GM12878 (cell line): ENCODE results near the gene GSTO1. TPM values are rescaled to one million over a fixed set of nuclear protein-coding genes. Genes with fewer than 3 reads are reported as not detected.

Experiments used
- ATAC-seq: fragments of 200-7000 bp; cut with Tn5 transposase; 3 replicates; pipeline ENCODE4 v1.9.1; 2020; ENCODE audit warnings: mild to moderate bottlenecking, moderate library complexity
- BruUV-seq: library from RNA; stranded (reverse); fragments of 400-500 nt; replicated peaks from 2 replicates; lab custom pipeline; 2021; lab: Mats Ljungman, UMichigan
- CTCF ChIA-PET: fragments of 300-600 bp; sonication (Branson Sonifier 250); formaldehyde crosslinking; extraction: SDS; loops from one replicate; lab custom pipeline; 2021; ENCODE audit warnings: inconsistent platforms; lab: Yijun Ruan, JAX
- POLR2A ChIA-PET: fragments of 350-600 bp; formaldehyde crosslinking; extraction: SDS; loops from one replicate; lab custom pipeline; 2021; ENCODE audit warnings: inconsistent platforms; lab: Charles Lee
- RAD21 ChIA-PET: fragments of 300-600 bp; sonication (Branson Sonifier 250); formaldehyde crosslinking; loops from one replicate; lab custom pipeline; 2023; ENCODE audit warnings: antibody characterized with exemption; ENCODE audit not compliant: unreplicated experiment; lab: Charles Lee
- SMC1A ChIA-PET: fragments of 300-600 bp; sonication (Branson Sonifier 250); formaldehyde crosslinking; loops from one replicate; lab custom pipeline; 2023; ENCODE audit not compliant: unreplicated experiment, uncharacterized antibody; lab: Charles Lee
- DNase-seq: peaks from one replicate; pipeline ENCODE4 v3.0.0-alpha.2; 2011; ENCODE audit warnings: low read depth, low spot score
- FAIRE-seq: peaks from 3 replicates; lab custom pipeline; 2011; peaks lifted over from hg19 to GRCh38; lab: Jason Lieb, UNC
- H2AFZ ChIP-seq: 2 replicates; pipeline ENCODE4 v1.6.0; 2011; ENCODE audit warnings: low read depth, low read length, control low read depth; ENCODE audit not compliant: control insufficient read depth
- H3K27ac ChIP-seq: 2 replicates; pipeline ENCODE4 v1.5.1; 2011; ENCODE audit warnings: control low read depth; ENCODE audit not compliant: control insufficient read depth, insufficient read depth
- H3K27me3 ChIP-seq, 2 experiments: replicated peaks in 1 of 2; 2 replicates each; pipeline versions ENCODE4 v1.6.0 to v1.6.1; 2011; ENCODE audit warnings: low read length in 1 of 2; ENCODE audit not compliant: control insufficient read depth in 2 of 2, insufficient read depth in 2 of 2
- H3K36me3 ChIP-seq, 2 experiments: 2 replicates each; pipeline ENCODE4 v1.5.1; 2011; ENCODE audit warnings: low read length in 1 of 2; ENCODE audit not compliant: control insufficient read depth in 2 of 2, insufficient read depth in 2 of 2
- H3K4me1 ChIP-seq: 2 replicates; pipeline ENCODE4 v1.6.1; 2011; ENCODE audit warnings: mild to moderate bottlenecking, low read length, moderate library complexity, mixed read lengths; ENCODE audit not compliant: control insufficient read depth, insufficient read depth
- H3K4me2 ChIP-seq: 2 replicates; pipeline ENCODE4 v1.6.0; 2011; ENCODE audit warnings: control low read depth; ENCODE audit not compliant: control insufficient read depth, insufficient read depth
- H3K4me3 ChIP-seq: fragments of 200-600 bp; sonication (generic); 2 replicates; pipeline ENCODE4 v1.5.1; 2016
- H3K79me2 ChIP-seq: 2 replicates; pipeline ENCODE4 v1.6.0; 2011; ENCODE audit warnings: low read length; ENCODE audit not compliant: control insufficient read depth, insufficient read depth
- H3K9ac ChIP-seq: 2 replicates; pipeline ENCODE4 v1.8.0; 2011; ENCODE audit warnings: low read length, control low read depth, mixed read lengths; ENCODE audit not compliant: control insufficient read depth, insufficient read depth
- H3K9me3 ChIP-seq: replicated peaks from 3 replicates; pipeline ENCODE4 v1.5.1; 2011; ENCODE audit warnings: mild to moderate bottlenecking, low read length; ENCODE audit not compliant: control insufficient read depth, insufficient read depth
- H4K20me1 ChIP-seq: 2 replicates; pipeline ENCODE4 v1.6.0; 2011; ENCODE audit not compliant: control insufficient read depth, insufficient read depth
- BCLAF1 ChIP-seq: fragments of 450-650 bp; IDR thresholded peaks from 2 replicates; pipeline ENCODE4 v1.6.1; 2017; ENCODE audit warnings: antibody characterized with exemption, mild to moderate bottlenecking, moderate library complexity
- ESRRA ChIP-seq: IDR thresholded peaks from 2 replicates; pipeline ENCODE4 v1.6.1; 2012; ENCODE audit warnings: mild to moderate bottlenecking, low read length, improper control_type of control experiment
- FOXM1 ChIP-seq: IDR thresholded peaks from 2 replicates; pipeline ENCODE4 v1.6.1; 2012; ENCODE audit warnings: low read depth, mild to moderate bottlenecking, inconsistent platforms, low read length, moderate library complexity
- GATAD2B ChIP-seq: fragments of 450-650 bp; conservative IDR thresholded peaks from 2 replicates; pipeline ENCODE4 v1.6.1; 2017; ENCODE audit warnings: low read depth, mild to moderate bottlenecking, moderate library complexity
- MTA3 ChIP-seq: IDR thresholded peaks from 2 replicates; pipeline ENCODE4 v1.6.1; 2012; ENCODE audit warnings: low read length, inconsistent platforms, borderline replicate concordance
- MYC ChIP-seq: IDR thresholded peaks from 2 replicates; pipeline ENCODE4 v1.6.1; 2011; ENCODE audit warnings: mild to moderate bottlenecking, low read length, moderate library complexity, inconsistent platforms; ENCODE audit not compliant: insufficient read depth, insufficient replicate concordance, insufficient read length, severe bottlenecking
- NR2F1 ChIP-seq: fragments of 450-650 bp; conservative IDR thresholded peaks from 2 replicates; pipeline ENCODE4 v1.6.1; 2017; ENCODE audit warnings: mild to moderate bottlenecking
- RELB ChIP-seq: fragments of 450-650 bp; IDR thresholded peaks from 2 replicates; pipeline ENCODE4 v1.6.1; 2017; ENCODE audit warnings: low read depth, mild to moderate bottlenecking, moderate library complexity
- SMAD5 ChIP-seq: IDR thresholded peaks from 2 replicates; pipeline ENCODE4 v1.6.1; 2016; ENCODE audit warnings: antibody characterized with exemption, low read depth
- SPI1 ChIP-seq: IDR thresholded peaks from 2 replicates; pipeline ENCODE4 v1.6.1; 2011; ENCODE audit warnings: low read depth, mild to moderate bottlenecking, low read length, moderate library complexity, borderline replicate concordance; ENCODE audit not compliant: insufficient read depth
- ZZZ3 ChIP-seq: IDR thresholded peaks from 2 replicates; pipeline ENCODE4 v1.6.1; 2011; ENCODE audit warnings: low read depth; ENCODE audit not compliant: control insufficient read depth, insufficient read length
- WGBS: methylation state at CpG from one replicate; pipeline ENCODE4 v1.1.6; 2016; ENCODE audit warnings: low lambda C conversion rate; ENCODE audit not compliant: insufficient replicate concordance, insufficient coverage; ENCODE audit errors: missing lambda C conversion rate; 5-methylcytosine and 5-hydroxymethylcytosine counted together
- in situ Hi-C: fragments of 300-500 bp; cut with MboI; formaldehyde crosslinking; loops from 9 replicates; pipeline ENCODE4 v1.14.3; 2018; ENCODE audit warnings: mixed read lengths
- intact Hi-C: fragments of 100-400 bp; cut with micrococcal nuclease; formaldehyde crosslinking; loops from one replicate; pipeline ENCODE4 v1.14.2; 2022; ENCODE audit not compliant: unreplicated experiment
- polyA plus RNA-seq, 11 experiments: library from polyadenylated mRNA; depleted of rRNA in 4 of 11; unstranded in 6 of 11; stranded (reverse) in 5 of 11; fragments of >200 nt; fragmentation: Nextera tagmentation in 4 of 11; fragmentation: Illumina TruSeq in 1 of 11; extraction: Ambion mirVana in 4 of 11; extraction: Trizol in 1 of 11; gene quantifications; 1 replicate in 1 of 11; 2 replicates in 10 of 11; pipeline versions ENCODE4 v1.2.1 to v1.2.3, GENCODE V29; 2011 to 2016; ENCODE audit warnings: inconsistent platforms in 2 of 11, missing spikeins in 2 of 11, low read depth in 1 of 11
- total RNA-seq, 4 experiments: library from RNA; depleted of rRNA in 3 of 4; stranded (reverse); fragments of >200 nt in 3 of 4; fragmentation: Illumina TruSeq in 1 of 4; extraction: Trizol in 1 of 4; gene quantifications; 2 replicates each; pipeline versions ENCODE4 v1.2.1 to v1.2.3, GENCODE V29; 2013 to 2021

The GSTO1 gene
- total and polyA plus RNA-seq, 10 of the 15 experiments (the other 5 are each of a cell fraction or from before 2014, with no cell fraction given): 53.1 to 197 (median 112) TPM

GRCh38 chr10:104235801-104236200 lies 18.9 kb upstream of the GSTO1 start (continued):
- TF ChIP-seq MTA3 (no peak), SMAD5 (no peak), BCLAF1 (no peak), GATAD2B (no peak)

- TF ChIP-seq FOXM1: no peak
- no peak for TF ChIP-seq NR2F1
- peak; percentile 63; the same call in 1 of the 2 replicates for TF ChIP-seq SPI1
- no peak for TF ChIP-seq MYC
- TF ChIP-seq ZZZ3: no peak
- no peak for TF ChIP-seq RELB
- TF ChIP-seq ESRRA: no peak
- Histone ChIP-seq H2AFZ (no peak overlapping the region), H3K4me3 (no peak overlapping the region), H3K4me1 (no peaks in the 10 kb centered on the region), H3K27ac (no peak overlapping the region), H3K79me2 (no peaks in the 10 kb centered on the region), H3K27me3 (no peaks in the 10 kb centered on the region; a peak in 1 of 4 replicates), H3K36me3 (no peaks in the 10 kb centered on the region), H3K4me2 (no peak overlapping the region), H3K9ac (no peak overlapping the region), H4K20me1 (no peaks in the 10 kb centered on the region), H3K9me3 (no peaks in the 10 kb centered on the region; the same call in 2 of the 3 replicates)
- in situ Hi-C loops: no loop called here
- intact Hi-C loops: no loop called here
- DNase-seq: no peak
- FAIRE-seq: no peak
- no TSS peak for BruUV-seq
- CTCF ChIA-PET: no interaction called here
- WGBS: 0% methylated on average over 2 of the region's 2 CpGs
- POLR2A ChIA-PET: no interaction called here
- RAD21 ChIA-PET: no interaction called here
- SMC1A ChIA-PET: interaction anchor here (1.8 kb wide), 1 partner anchor 16 kb away, joined by 4 read pairs; no protein-coding TSS in a partner anchor
- ATAC-seq: no peak
Observed at GRCh38 chr10:104240078-104240477, 14.6 kb upstream of the GSTO1 start.
